Hepatocyte (in vitro differentiated cells): ENCODE measurements around the gene FBXL7. TPM values are rescaled to one million over a fixed set of nuclear protein-coding genes. Genes with fewer than 3 reads are reported as not detected.

ENCODE experiments used
- DNase-seq: peaks from one replicate; pipeline ENCODE4 v3.0.0-alpha.2; 2016; ENCODE audit warnings: low spot score
- H2AFZ ChIP-seq: fragments of 200-600 bp; sonication (generic); 2 replicates; pipeline ENCODE4 v1.6.0; 2016; ENCODE audit warnings: antibody characterized with exemption, mild to moderate bottlenecking
- H3K27ac ChIP-seq: fragments of 200-600 bp; sonication (generic); 2 replicates; pipeline ENCODE4 v1.5.1; 2016; ENCODE audit warnings: mild to moderate bottlenecking
- H3K27me3 ChIP-seq: fragments of 200-600 bp; sonication (generic); 2 replicates; pipeline ENCODE4 v1.6.1; 2016
- H3K36me3 ChIP-seq: fragments of 200-600 bp; sonication (generic); replicated peaks from 2 replicates; pipeline ENCODE4 v1.5.1; 2016; ENCODE audit warnings: low read depth; ENCODE audit not compliant: insufficient read depth
- H3K4me1 ChIP-seq: fragments of 200-600 bp; sonication (generic); 2 replicates; pipeline ENCODE4 v1.5.1; 2016; ENCODE audit warnings: mild to moderate bottlenecking, moderate library complexity; ENCODE audit not compliant: insufficient read depth
- H3K4me2 ChIP-seq: fragments of 200-600 bp; sonication (generic); 2 replicates; pipeline ENCODE4 v1.6.0; 2016
- H3K4me3 ChIP-seq: fragments of 200-600 bp; sonication (generic); 2 replicates; pipeline ENCODE4 v1.5.1; 2016; ENCODE audit warnings: mild to moderate bottlenecking
- H3K79me2 ChIP-seq: fragments of 200-600 bp; sonication (generic); 2 replicates; pipeline ENCODE4 v1.6.0; 2017; ENCODE audit warnings: mild to moderate bottlenecking
- H3K9me2 ChIP-seq: fragments of 200-600 bp; sonication (generic); replicated peaks from 2 replicates; pipeline ENCODE4 v1.6.0; 2017; ENCODE audit warnings: mild to moderate bottlenecking; ENCODE audit not compliant: insufficient read depth
- H3K9me3 ChIP-seq: fragments of 200-600 bp; sonication (generic); 2 replicates; pipeline ENCODE4 v1.5.1; 2016; ENCODE audit warnings: low read depth, mild to moderate bottlenecking
- H4K20me1 ChIP-seq: fragments of 200-600 bp; sonication (generic); 2 replicates; pipeline ENCODE4 v1.6.0; 2016; ENCODE audit warnings: mild to moderate bottlenecking; ENCODE audit not compliant: insufficient read depth, poor library complexity, severe bottlenecking
- CTCF ChIP-seq: fragments of 200-600 bp; sonication (generic); IDR thresholded peaks from 2 replicates; pipeline ENCODE4 v1.5.1; 2016; ENCODE audit warnings: antibody characterized with exemption, mild to moderate bottlenecking; ENCODE audit not compliant: poor library complexity
- EZH2 ChIP-seq: fragments of 200-600 bp; sonication (generic); IDR thresholded peaks from 2 replicates; pipeline ENCODE4 v1.6.1; 2016; ENCODE audit warnings: antibody characterized with exemption, mild to moderate bottlenecking, borderline replicate concordance
- EZH2phosphoT487 ChIP-seq: fragments of 200-600 bp; sonication (generic); IDR thresholded peaks from one replicate; pipeline ENCODE4 v1.6.1; 2018; ENCODE audit warnings: antibody characterized with exemption, mild to moderate bottlenecking, low read depth, moderate library complexity; ENCODE audit not compliant: unreplicated experiment, severe bottlenecking
- WGBS: methylation state at CpG from one replicate; pipeline ENCODE4 v1.1.6; 2016; ENCODE audit warnings: low lambda C conversion rate; ENCODE audit errors: missing lambda C conversion rate; 5-methylcytosine and 5-hydroxymethylcytosine counted together
- polyA plus RNA-seq: library from polyadenylated mRNA; unstranded; fragments of >200 nt; fragmentation: Nextera tagmentation; extraction: Ambion mirVana; gene quantifications from 2 replicates; pipeline ENCODE4 v1.2.1, GENCODE V29; 2016
- total RNA-seq: library from RNA; depleted of rRNA; stranded (reverse); fragments of >200 nt; gene quantifications from 2 replicates; pipeline ENCODE4 v1.2.3, GENCODE V29; 2014

Gene FBXL7
- total and polyA plus RNA-seq, 2 experiments from 2014 or later, result 8.4 to 10.3 TPM

- Histone ChIP-seq H3K27me3 (no peaks in the 10 kb centered on the region), H3K27ac (no peak overlapping the region), H3K9me3 (no peaks in the 10 kb centered on the region), H3K4me3 (no peak overlapping the region), H2AFZ (no peak overlapping the region), H3K4me2 (no peak overlapping the region), H3K4me1 (no peaks in the 10 kb centered on the region), H3K79me2 (no peaks in the 10 kb centered on the region), H4K20me1 (no peaks in the 10 kb centered on the region), H3K9me2 (no peaks in the 10 kb centered on the region), H3K36me3 (no peaks in the 10 kb centered on the region)
- DNase-seq, result no peak
- TF ChIP-seq CTCF, result peak; percentile 20
- no peak for TF ChIP-seq EZH2
- no peak for TF ChIP-seq EZH2phosphoT487
- 86% methylated on average over 3 of the region's 3 CpGs for WGBS
Observed at GRCh38 chr5:15948190-15948589, 448.2 kb downstream of the FBXL7 start.

- no peak for TF ChIP-seq EZH2
- H3K9me3 ChIP-seq, result no peaks in the 10 kb centered on the region
- H4K20me1 ChIP-seq, result no peaks in the 10 kb centered on the region
- H3K27ac ChIP-seq, result no peak overlapping the region
- no peak for DNase-seq
- H2AFZ ChIP-seq, result no peak overlapping the region
- WGBS, result 91% methylated on average over 3 of the region's 3 CpGs
- no peaks in the 10 kb centered on the region for H3K79me2 ChIP-seq
- no peaks in the 10 kb centered on the region for H3K4me1 ChIP-seq
- no peaks in the 10 kb centered on the region for H3K9me2 ChIP-seq
- no peak overlapping the region for H3K4me3 ChIP-seq
- no peak overlapping the region for H3K4me2 ChIP-seq
- H3K27me3 ChIP-seq, result no peaks in the 10 kb centered on the region
- H3K36me3 ChIP-seq, result no peaks in the 10 kb centered on the region
Observed at GRCh38 chr5:15951126-15951525, 451.1 kb downstream of the FBXL7 start.

- no peaks in the 10 kb centered on the region for H3K27me3 ChIP-seq
- no peak for DNase-seq
- H4K20me1 ChIP-seq, result no peaks in the 10 kb centered on the region
- no peaks in the 10 kb centered on the region for H3K36me3 ChIP-seq
- H2AFZ ChIP-seq, result no peak overlapping the region
- no peak overlapping the region for H3K4me3 ChIP-seq
- no peaks in the 10 kb centered on the region for H3K4me1 ChIP-seq
- no peak overlapping the region for H3K4me2 ChIP-seq
- H3K9me2 ChIP-seq, result no peaks in the 10 kb centered on the region
- H3K27ac ChIP-seq, result no peak overlapping the region
- no peaks in the 10 kb centered on the region for H3K9me3 ChIP-seq
- WGBS, result 95% methylated on average over 3 of the region's 3 CpGs
- H3K79me2 ChIP-seq, result no peaks in the 10 kb centered on the region
- TF ChIP-seq EZH2phosphoT487, result no peak
- no peak for TF ChIP-seq CTCF
- TF ChIP-seq EZH2, result no peak
Observed at GRCh38 chr5:15951550-15951949, 451.6 kb downstream of the FBXL7 start.

- DNase-seq, result no peak
- Histone ChIP-seq H4K20me1 (no peaks in the 10 kb centered on the region), H3K9me2 (no peaks in the 10 kb centered on the region), H3K27me3 (no peaks in the 10 kb centered on the region), H3K9me3 (no peaks in the 10 kb centered on the region), H3K4me3 (no peak overlapping the region), H3K36me3 (no peaks in the 10 kb centered on the region), H3K27ac (no peak overlapping the region), H3K4me1 (peaks cover 5% of the 10 kb centered on the region), H3K79me2 (no peaks in the 10 kb centered on the region), H3K4me2 (no peak overlapping the region), H2AFZ (no peak overlapping the region)
- 97% methylated on average over 6 of the region's 6 CpGs for WGBS
- TF ChIP-seq CTCF (no peak), EZH2 (no peak), EZH2phosphoT487 (no peak)
Observed at GRCh38 chr5:15956622-15957021, 456.6 kb downstream of the FBXL7 start.
